SH-SY5Y (cell line): ENCODE data around the gene PIN1.

Source experiments
- GATA2 ChIP-seq: IDR thresholded peaks from 2 replicates; pipeline ENCODE4 v1.6.1; 2011; ENCODE audit warnings: mild to moderate bottlenecking, low read depth, low read length
- GATA3 ChIP-seq: IDR thresholded peaks from 2 replicates; pipeline ENCODE4 v1.6.1; 2011; ENCODE audit warnings: low read depth, mild to moderate bottlenecking, low read length, moderate library complexity

Gene PIN1

GRCh38 chr19:9883764-9884163 lies 48.6 kb downstream of the PIN1 start:
- TF ChIP-seq GATA3: no peak
- no peak for TF ChIP-seq GATA2

DNA sequence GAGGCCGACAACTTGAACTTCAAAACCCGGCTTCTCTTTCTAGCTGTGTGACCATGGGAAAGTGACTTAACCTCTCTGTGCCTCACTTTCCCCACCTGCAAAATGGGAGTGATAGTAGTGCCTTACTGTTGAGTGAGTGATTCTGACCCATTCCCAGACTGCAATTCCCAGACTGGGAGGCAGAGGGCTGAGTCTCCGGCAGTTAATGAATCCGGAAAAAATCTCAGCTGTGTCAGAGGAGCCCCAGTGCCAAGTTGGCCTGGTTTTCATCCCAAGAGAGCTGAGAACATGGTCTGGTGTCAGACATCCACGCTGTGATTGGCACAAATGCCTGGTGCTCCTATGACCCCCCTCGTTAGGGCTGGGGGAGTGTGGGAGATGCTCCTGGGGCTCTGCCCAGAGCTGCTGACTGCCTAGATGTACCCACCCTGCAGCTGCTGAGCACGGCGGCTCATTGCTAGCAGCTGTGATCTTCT lies 50.0 kb downstream of the PIN1 start:
- TF ChIP-seq GATA2 (no peak), GATA3 (no peak)

DNA sequence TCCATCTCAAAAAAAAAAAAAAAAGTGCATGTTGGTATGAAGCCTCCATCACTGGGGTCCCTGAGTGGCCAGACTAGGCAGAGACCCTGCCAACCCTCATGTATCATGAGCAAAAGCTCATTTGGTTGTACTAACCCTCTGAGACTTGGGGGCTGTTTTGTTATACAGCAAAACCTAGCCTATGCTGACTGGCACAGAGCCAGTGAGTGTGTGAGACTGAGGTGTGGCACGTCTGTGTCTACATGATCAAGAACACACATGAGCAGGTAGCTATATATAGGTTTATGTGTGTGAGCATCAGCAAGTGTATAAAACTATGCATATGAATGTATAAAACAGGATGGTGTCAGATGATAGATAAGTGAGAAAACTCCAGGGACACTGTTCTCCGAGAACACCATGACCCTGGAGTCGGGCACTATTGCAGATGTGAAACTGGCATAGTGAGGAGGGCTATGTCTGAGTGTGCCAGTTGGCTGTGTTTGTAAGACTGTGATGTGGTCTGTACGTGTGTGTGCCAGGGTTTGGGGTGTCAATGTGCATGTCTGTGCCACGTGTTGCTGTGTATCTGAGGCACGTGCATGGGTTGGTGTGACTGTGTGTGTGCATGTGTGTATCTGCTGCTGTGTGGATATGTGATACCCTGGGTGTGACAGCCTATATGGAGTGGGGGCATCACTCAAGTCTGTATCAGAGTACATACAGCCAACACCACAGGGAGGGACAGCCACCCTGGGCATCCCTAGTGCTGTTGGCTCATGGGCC lies 56.7 kb downstream of the PIN1 start:
- TF ChIP-seq GATA2 (no peak), GATA3 (no peak)
